KBM-7 (cell line): ENCODE data around the gene GRM2.
A peak's percentile ranks its signal among the peaks of the same experiment; 100 is the strongest.
"Not testable (repeated sequence)": the region's sequence is repeated elsewhere in the genome, so short reads cannot be mapped to it uniquely, and the experiment has no call there.

ENCODE experiments used
- DNase-seq: peaks from one replicate; pipeline ENCODE4 v3.0.0-alpha.2; 2015
- in situ Hi-C: fragments of 300-500 bp; cut with MboI; formaldehyde crosslinking; loops from 2 replicates; pipeline ENCODE4 v1.14.3; 2020; ENCODE audit warnings: low sequenced_read_pairs, low pct_unique_long_range_greater_than_20kb, mixed read lengths

Gene GRM2

DNA sequence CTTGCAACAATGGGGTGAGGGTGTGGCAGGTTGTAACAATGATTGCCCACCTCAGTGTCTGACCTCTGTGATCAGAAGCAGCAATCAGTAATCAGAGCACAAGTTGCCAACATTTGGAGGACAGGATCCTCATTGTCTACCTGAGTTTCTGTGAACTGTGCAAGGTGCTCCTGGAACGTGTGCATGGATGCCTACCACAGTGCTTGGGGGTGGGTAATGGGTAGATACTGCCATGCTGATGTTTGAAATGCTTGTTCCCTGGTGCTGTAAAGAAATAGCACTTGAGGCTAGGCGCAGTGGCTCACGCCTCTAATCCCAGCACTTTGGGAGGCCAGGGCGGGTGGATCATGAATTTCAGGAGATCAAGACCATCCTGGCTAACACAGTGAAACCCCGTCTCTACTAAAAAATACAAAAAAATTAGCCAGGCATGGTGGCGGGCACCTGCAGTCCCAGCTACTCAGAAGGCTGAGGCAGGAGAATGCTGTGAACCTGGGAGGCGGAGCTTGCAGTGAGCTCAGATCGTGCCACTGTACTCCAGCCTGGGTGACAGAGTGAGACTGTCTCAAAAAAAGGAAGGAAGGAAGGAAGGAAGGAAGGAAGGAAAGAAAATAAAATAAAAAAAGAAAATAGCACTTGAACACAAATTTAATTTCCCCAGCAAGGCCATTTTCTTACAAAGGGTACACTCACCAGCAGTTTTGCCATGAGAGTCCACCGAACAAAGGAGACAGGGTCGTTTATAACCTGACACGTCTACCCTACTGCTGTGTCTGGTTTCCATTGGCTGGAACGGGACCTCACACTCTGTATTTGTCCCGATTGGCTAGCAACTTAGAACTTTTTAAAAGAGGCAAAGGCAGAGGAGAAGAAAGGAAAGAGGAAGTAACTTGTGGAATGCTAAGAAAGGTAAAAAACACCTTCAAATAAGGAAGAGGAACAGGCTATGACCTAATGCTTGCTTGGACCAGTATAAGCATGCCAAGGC is 47.2 kb downstream of the GRM2 start:
- peak; percentile 38 for DNase-seq
- in situ Hi-C loops = not testable (repeated sequence)

DNA sequence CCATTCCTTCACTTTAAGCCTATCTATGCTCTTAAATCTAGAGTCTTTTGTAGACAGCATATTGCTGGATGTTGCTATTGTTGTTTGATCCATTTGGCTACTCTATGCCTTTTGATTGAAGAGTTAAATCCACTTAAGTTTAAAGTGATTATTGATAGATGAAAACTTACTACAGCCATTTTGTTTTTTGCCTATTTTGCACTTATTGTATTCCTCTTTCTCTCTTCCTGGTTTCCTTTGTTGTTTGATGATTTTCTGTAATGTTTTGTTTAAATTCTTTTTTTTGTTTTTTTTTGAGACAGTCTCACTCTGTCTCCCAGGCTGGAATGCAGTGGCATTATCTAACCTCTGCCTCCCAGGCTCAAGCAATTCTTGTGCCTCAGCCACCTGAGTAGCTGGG is 52.3 kb downstream of the GRM2 start:
- in situ Hi-C loops = no loop called here
- DNase-seq = no peak
